Amniotic epithelial cell (primary cell): ENCODE results near the gene BGN.

ENCODE experiments used
- DNase-seq: peaks from one replicate; pipeline ENCODE4 v3.0.0-alpha.2; 2010; ENCODE audit warnings: low read depth

Gene BGN

GRCh38 chrX:153526801-153527200 lies 32.0 kb downstream of the BGN start:
- no peak for DNase-seq

- no peak for DNase-seq
Observed at GRCh38 chrX:153527208-153527607, 32.4 kb downstream of the BGN start.

- no peak for DNase-seq
Observed at GRCh38 chrX:153530411-153531129, 35.8 kb downstream of the BGN start.

GRCh38 chrX:153533091-153533490 lies 38.3 kb downstream of the BGN start:
- DNase-seq = peak; percentile 25

DNA sequence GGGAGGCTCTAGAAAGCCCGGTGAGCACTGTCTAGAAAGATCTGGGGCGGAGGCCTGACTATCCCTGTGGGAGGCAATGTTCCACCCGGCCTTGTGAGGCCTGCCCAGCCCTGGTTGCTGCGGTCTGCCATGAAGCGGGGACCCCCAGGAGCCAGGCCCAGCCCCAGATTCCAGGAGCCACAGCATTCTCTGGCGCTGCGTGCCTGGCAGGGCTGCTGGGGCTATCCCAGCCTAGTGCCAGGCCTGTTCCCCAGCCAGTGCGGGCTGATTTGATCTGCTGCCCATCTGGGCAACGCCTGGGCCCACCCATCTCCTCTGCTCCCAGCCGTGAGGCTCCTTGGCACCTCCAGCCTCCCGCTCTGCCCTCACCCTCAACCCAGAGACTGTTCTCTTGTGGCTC lies 42.3 kb downstream of the BGN start:
- no peak for DNase-seq

- DNase-seq = no peak
Observed at GRCh38 chrX:153537526-153538295, 42.9 kb downstream of the BGN start.

DNA sequence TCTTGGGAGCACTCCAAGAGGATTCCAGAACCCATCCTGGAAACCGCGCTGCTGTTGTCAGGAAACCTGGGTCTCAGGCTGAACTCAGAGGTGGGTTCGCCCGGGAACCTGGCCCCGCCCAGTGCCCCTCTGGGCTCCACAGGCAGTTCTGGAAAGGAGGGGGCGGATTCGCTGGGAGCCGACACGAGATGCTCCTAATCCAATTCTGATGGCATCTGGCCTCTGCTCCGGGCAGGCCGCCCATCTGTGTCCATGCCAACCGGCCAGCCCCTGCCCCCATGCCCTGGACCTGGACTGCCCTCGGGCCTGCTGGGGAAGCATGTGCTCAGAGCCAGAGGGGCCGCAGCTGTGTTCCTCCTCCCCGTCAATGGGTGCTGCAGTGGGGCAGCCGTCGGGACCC lies 43.6 kb downstream of the BGN start:
- DNase-seq = no peak

DNA sequence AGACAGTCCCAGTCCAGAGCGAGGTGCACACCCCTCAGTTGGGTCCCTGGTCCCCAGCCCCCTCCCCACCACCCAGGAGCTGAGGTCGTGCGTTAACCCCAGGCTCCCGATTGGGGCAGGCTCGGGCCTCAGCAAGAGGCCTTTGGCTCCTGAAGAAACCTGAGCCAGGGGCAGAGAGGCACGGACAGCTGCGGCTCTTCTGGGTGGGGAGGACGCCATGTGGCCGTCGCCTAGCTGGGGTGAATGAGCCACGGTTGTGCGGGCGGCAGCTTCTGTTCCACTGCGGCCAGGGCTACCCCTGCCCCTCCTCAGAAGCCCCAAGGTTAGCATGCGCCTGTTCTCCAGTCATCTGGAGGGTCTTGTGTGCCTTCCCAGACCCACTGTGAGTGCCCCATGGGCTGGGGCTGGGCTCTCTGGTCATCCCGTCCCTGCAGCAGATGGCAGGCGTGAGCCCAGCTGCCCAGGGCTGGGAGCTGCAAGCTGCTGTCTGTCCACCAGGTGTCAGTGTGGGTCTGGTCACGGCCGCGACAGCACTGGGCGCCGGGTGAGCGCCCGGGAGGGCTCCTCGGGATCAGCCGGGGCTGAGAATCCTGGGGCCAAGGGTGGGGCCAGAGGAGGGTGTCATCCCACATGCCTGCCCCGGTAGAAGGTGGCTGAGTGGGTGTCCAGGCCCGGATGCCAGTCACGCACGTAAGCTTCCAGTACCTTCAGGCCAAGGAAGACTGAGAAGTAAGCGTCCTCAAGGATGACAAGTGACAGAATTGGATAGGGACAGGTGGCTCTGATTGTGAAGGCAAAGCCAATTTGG lies 44.6 kb downstream of the BGN start:
- DNase-seq = peak; percentile 29

- DNase-seq = no peak
Observed at GRCh38 chrX:153539979-153540358, 45.2 kb downstream of the BGN start.

DNA sequence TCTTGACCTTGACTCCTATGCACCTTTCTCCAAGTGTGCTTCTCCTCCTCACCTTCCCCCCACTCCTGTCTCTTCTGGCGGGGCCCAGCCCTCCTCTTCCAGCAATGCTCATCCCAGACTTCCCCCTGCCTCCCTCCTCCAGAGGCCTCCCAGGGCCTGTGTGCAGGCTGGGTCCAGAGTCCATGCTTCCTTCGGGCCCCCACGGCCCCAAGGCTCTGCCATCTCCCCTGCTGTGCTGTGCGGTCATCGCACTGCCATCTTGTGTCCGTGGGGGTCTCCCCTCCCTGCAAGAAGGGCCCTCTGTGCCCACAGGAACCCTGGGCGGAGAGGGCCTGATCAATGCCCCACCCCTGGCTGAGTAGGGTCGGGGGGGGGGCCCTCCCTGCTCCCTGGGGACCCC lies 49.9 kb downstream of the BGN start:
- DNase-seq = no peak

GRCh38 chrX:153546386-153546785 lies 51.6 kb downstream of the BGN start:
- no peak for DNase-seq

DNA sequence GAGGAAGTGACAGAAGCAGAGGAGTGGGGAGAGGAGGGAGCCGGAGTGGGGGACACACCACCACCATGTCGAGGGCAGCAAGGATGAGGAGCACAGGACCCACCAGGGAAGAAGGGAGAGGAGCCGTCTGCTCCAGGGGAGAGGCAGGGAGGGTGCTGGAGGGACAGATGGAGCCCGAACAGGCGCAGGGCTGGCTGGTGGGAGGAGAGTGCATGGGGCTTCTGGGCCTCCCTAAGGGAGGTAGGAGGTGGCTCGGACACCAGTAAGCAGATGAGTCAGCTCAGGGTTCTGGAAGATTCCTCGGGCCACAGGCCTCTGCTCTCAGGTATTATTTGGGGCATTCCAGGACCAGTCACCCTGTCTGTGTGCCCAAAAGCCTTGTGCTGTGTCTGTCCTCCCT lies 52.4 kb downstream of the BGN start:
- DNase-seq = no peak

- no peak for DNase-seq
Observed at GRCh38 chrX:153549231-153549630, 54.5 kb downstream of the BGN start.

GRCh38 chrX:153549807-153550206 lies 55.0 kb downstream of the BGN start:
- no peak for DNase-seq

DNA sequence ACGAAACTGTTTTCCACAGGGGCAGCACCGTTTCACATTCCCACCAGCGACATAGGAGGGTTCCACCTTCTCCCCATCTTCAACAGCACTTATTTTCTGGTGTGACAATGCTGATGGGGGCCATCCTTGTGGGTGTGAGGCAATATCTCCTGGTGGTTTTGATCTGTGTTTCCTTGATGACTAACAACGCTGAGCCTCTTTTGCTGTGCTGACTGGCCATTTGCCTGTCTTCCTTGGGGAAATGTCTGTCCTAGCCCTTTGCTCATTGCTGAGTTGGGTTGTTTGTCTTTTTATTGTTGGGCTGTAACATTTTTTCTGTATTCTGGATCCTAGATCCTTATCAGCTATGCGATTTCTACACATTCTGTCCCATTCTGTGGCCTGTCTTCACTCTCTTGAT lies 56.4 kb downstream of the BGN start:
- peak; percentile 56 for DNase-seq

GRCh38 chrX:153554519-153555167 lies 59.9 kb downstream of the BGN start:
- peak; percentile 24 for DNase-seq

GRCh38 chrX:153556767-153557166 lies 62.0 kb downstream of the BGN start:
- no peak for DNase-seq

DNA sequence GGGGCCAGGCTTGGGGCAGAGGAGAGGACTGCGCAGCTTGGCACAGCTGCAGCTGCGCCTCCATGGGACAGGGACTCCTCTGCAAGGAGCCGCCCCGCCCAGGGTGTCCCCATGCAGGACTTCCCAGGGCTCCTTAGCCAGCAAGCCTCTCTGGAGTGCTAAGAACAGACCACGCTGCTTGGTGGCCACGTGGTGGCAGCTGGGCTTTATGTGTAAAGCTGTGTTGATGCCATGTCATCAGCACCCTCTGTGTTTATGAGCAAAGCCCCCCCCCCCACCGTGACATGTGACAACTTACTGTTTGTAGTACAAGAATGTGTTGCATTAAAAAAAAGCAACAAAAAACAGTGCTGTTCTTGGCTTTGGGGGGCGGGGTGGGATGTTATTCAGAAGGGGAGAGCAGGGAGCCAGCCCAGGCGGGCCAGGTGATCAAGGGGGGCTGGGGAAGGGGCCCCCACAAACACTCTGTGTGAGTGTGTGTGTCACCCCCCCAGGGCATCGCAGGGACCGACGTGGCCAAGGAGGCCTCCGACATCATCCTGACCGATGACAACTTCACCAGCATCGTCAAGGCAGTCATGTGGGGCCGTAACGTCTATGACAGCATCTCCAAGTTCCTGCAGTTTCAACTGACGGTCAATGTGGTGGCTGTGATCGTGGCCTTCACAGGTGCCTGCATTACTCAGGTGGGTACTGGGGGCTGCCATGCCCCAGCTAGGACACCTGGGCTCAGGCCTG lies 63.0 kb downstream of the BGN start:
- no peak for DNase-seq
